ENCODE results near the gene AFAP1L1.

GRCh38 chr5:149372932-149373331, 101.3 kb downstream of the AFAP1L1 start:
- TF ChIP-seq CTCF (IDR thresholded peaks at IDR 0.05; ENCODE audit: low read length) = no peak
- no peak for TF ChIP-seq EZH2 (optimal IDR thresholded peaks at IDR 0.05; ENCODE audit: low read depth, low read length)
